ENCODE measurements around the gene WWC1. TPM values are rescaled to one million over a fixed set of nuclear protein-coding genes. Genes with fewer than 3 reads are reported as not detected.

The WWC1 gene
- total and polyA plus RNA-seq, 10 of the 15 experiments (the other 5 are each of a cell fraction or from before 2014, with no cell fraction given) = 0.50 to 7.8 (median 2.5) TPM

- ChIA-PET CTCF (no interaction called here), SMC1A (ENCODE audit: uncharacterized antibody, unreplicated experiment) (no interaction called here), RAD21 (ENCODE audit: unreplicated experiment) (no interaction called here), POLR2A (no interaction called here)
- ATAC-seq (no peak), FAIRE-seq (no peak), DNase-seq (ENCODE audit: low read depth, low spot score) (no peak)
- Histone ChIP-seq H3K9ac (ENCODE audit: control insufficient read depth, insufficient read depth, low read length) (no peak overlapping the region), H3K79me2 (ENCODE audit: control insufficient read depth, insufficient read depth, low read length) (no peaks in the 10 kb centered on the region), H3K9me3 (replicated peaks; ENCODE audit: control insufficient read depth, insufficient read depth, low read length) (no peaks in the 10 kb centered on the region), H3K4me3 (no peak overlapping the region), H2AFZ (ENCODE audit: control insufficient read depth, low read depth, low read length) (no peak overlapping the region), H3K27ac (ENCODE audit: control insufficient read depth, insufficient read depth) (no peak overlapping the region), H3K4me2 (ENCODE audit: control insufficient read depth, insufficient read depth) (no peak overlapping the region), H3K4me1 (ENCODE audit: control insufficient read depth, insufficient read depth, low read length) (no peaks in the 10 kb centered on the region), H4K20me1 (ENCODE audit: control insufficient read depth, insufficient read depth) (no peaks in the 10 kb centered on the region), H3K36me3 (ENCODE audit: control insufficient read depth in 2 of 2, insufficient read depth in 2 of 2, low read length in 1 of 2) (no peaks in the 10 kb centered on the region), H3K27me3 (replicated peaks in 1 of 2; ENCODE audit: control insufficient read depth in 2 of 2, insufficient read depth in 2 of 2, low read length in 1 of 2) (no peaks in the 10 kb centered on the region)
- in situ Hi-C loops (cut with MboI) (no loop called here), intact Hi-C loops (cut with micrococcal nuclease; ENCODE audit: unreplicated experiment) (no loop called here)
- 96% methylated on average over 4 of the region's 4 CpGs for WGBS (ENCODE audit: insufficient coverage, insufficient replicate concordance, low lambda C conversion rate, missing lambda C conversion rate)
- no TSS peak for BruUV-seq (replicated peaks)
- TF ChIP-seq ZBED1 (IDR thresholded peaks at IDR 0.05; ENCODE audit: borderline replicate concordance) (no peak), GABPA (IDR thresholded peaks at IDR 0.05; ENCODE audit: low read depth) (no peak), WRNIP1 (IDR thresholded peaks at IDR 0.05; ENCODE audit: borderline replicate concordance, low read depth, low read length) (no peak), RFX5 (IDR thresholded peaks at IDR 0.05; ENCODE audit: low read depth, low read length) (no peak), NKRF (conservative IDR thresholded peaks at IDR 0.05) (no peak), KDM1A (IDR thresholded peaks at IDR 0.05; ENCODE audit: borderline replicate concordance) (no peak), HSF1 (IDR thresholded peaks at IDR 0.05; ENCODE audit: low read depth, low read length) (no peak), IRF5 (IDR thresholded peaks at IDR 0.05; ENCODE audit: borderline replicate concordance) (no peak), ZNF384 (IDR thresholded peaks at IDR 0.05; ENCODE audit: borderline replicate concordance, low read depth, low read length) (no peak), FOS (IDR thresholded peaks at IDR 0.05; ENCODE audit: borderline replicate concordance, extremely low read depth, insufficient read length) (no peak), BHLHE40 (IDR thresholded peaks at IDR 0.05; ENCODE audit: borderline replicate concordance in 1 of 2, low read depth in 2 of 2, low read length in 1 of 2) (no peak), ATF2 (IDR thresholded peaks at IDR 0.05; ENCODE audit: low read length) (no peak), BCLAF1 (IDR thresholded peaks at IDR 0.05) (no peak)
These were observed 99.0 kb downstream of the WWC1 start for GRCh38 chr5:168390491-168390890.
